GM19043 (cell line): ENCODE measurements around the gene LEP.

ENCODE experiments used
- ATAC-seq: cut with Tn5 transposase; IDR thresholded peaks from one replicate; pipeline ENCODE4 v1.9.1; 2021; ENCODE audit warnings: low read depth; ENCODE audit not compliant: unreplicated experiment

The LEP gene

GRCh38 chr7:128240696-128241386 is at the start of gene LEP:
LEP (plus strand) TSS chr7:128241278; CDS start chr7:128252019, 10,741 bp downstream.
- no peak for ATAC-seq

DNA sequence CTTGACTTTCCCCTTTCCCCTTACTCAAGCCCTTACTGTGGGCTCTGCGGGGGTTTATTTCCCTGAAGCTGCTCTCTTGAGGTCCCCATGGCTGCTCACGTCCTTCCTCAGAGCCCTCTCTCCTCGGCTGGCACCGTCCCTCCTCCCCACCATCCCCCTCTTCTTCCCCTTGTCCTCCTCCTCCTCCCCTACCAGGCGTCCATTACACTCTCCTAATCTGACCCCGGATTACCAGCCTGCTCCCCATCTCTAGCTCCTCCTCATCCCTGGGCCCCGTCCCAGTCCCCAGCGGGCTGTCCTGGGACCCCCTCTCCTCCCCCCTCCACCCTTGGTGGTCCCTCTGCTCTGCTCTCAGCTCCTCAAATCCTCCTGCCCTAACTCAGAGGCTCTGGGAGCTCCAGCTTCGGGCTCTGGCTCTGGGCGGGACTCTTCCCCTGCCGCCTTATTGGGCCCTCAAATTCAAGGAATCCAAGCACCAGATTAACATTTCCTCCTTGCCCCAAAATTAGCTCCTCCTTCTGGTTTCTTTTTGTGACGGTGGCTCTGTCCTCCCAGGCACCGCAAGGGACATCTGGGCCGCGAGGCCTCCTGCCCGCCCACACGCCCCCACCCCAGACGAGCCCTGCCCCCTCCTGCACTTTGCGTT is 48.5 kb upstream of the LEP start:
- no peak for ATAC-seq

GRCh38 chr7:128194533-128195282 is 46.4 kb upstream of the LEP start:
- no peak for ATAC-seq

- ATAC-seq = no peak
Measured at GRCh38 chr7:128197589-128197988, 43.5 kb upstream of the LEP start.

- no peak for ATAC-seq
Measured at GRCh38 chr7:128197989-128198580, 43.0 kb upstream of the LEP start.

DNA sequence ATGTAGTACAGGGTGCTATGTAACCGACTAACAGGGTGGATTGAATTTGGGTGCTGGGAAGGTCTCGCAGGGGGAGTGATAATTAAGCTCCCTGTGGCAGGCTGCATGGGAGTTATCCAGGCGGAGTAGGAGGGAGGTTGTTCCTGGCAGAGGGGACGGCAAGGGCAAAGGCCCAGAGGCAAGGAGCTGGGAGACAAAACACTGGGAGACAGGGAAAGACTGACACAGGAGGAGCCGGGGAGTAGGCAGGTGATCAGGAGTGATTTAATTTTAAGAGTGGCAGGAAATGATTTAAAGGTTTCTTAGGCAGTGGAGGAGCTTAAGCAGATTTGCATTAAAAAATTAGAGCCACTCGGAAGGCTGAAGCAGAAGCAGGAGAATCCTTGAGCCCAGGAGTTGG is 40.7 kb upstream of the LEP start:
- no peak for ATAC-seq

DNA sequence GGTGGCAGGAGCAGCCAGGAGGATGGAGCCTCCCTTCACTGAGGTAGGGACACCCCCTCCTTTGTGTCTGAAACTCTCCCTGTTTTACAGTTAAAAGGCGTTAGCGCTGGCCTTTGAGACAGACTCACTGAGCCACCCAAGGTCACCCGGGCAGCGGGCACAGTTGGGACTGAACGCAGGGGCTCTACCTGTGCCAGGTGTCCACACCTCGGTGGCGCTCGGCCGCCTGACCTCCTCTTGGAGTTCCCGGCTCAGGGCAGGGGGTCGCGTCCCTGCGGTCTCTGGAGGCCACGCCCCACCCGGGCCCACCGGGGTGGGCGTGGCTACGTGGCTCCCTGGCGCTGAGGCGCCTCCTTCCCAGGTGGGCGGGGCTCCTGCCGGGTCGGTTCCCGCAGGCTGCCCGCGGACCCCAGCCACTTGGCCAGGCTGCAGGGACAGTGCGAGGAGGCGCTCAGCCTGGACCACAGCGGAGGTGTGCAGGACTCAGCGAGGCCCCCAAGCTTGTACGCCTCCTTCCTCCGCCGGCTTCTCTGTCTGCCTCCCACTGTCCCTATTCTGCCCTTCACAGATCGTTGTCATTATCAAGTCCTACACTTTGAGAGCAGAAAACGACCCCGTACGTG is 39.9 kb upstream of the LEP start:
- no peak for ATAC-seq

DNA sequence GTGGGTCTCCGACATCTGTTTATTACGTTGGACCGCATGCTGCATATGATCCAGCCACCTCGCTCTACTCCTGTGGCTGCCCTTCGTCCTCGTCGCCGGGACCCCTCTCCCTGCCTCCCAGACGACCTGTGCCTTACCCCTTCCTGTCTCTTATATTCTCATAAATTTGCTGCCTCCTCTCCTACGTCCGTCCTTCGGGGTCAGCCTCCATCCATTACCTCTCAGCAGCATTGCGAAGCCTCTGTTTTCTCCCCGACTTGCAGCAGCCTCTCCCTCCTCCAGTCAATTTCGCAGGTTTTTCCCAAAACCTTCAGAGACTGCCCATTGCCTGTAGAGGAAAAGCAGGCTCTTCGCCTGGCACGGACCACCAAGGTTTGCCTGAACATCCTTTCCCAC is 39.4 kb upstream of the LEP start:
- no peak for ATAC-seq

DNA sequence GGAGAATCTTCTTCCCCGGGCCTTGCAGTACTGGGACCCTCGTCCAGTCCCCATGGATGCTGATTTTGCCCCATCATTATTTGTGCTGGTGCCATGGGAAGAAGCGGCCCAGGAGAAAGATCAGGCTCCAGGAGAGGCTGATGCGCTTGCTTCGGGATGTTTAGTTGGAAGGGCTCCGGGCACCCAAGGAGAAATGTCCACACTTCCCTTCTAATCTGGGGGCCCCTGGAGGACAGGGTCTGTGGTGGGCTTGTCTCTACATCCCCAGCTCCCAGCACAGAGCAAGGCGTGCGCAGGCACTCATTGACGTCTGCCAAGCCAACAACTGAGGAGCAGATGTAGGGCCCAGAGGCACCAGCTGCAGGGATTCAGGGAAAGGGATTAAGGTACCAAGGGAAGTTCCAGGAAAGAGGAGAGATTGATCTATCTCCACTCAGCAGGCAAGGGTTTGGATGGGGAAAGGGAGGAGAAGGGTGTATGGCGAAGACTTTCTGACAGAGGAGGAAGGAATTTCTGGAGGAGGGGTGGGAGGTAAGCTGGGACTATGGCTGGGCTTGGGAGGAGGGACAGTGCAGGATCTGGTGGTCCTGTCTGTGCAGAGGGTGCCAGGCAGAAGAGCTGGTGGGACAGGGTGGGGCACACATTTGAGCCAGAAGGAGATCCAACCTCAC is 38.7 kb upstream of the LEP start:
- no peak for ATAC-seq

DNA sequence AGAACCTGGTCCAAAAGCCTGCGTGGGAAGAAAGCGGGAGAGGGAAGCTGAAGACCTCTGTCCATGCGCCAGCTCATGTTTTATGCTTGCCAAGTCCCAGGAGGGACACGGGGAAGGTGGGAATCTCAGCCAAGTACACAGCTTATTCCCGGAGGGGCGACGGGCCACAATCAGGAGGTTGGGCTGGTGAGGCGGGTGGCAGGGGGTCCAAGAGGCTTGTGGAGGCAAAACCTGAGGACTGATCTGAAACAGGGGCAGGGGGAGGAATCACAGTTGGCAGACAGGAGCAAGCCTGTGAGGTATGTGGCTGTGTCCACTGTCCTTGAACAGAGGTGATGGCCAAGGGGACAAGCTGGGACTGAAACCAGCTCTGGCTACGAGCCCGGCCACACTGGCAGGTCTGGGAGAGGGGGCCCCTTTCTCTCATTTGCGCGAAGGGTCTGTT is 38.0 kb upstream of the LEP start:
- ATAC-seq = no peak

GRCh38 chr7:128203710-128204214 is 37.3 kb upstream of the LEP start:
- ATAC-seq = no peak

DNA sequence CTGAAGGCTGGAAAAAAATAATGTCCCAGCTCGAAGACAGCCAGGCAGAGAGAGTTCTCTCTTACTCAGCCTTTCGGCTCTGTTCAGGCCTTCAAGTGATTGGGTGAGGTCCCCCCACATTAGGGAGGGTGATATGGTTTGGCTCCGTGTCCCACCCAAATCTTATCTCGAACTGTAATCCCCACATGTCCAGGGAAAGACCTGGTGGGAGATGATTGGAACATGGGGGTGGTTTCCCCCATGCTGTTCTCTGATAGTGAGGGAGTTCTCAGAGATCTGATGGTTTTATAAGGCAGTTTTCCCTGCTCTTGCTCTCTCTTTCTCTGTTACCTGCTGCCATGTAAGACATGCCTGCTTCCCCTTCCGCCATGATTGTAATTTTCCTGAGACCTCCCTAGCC is 36.6 kb upstream of the LEP start:
- ATAC-seq = no peak

DNA sequence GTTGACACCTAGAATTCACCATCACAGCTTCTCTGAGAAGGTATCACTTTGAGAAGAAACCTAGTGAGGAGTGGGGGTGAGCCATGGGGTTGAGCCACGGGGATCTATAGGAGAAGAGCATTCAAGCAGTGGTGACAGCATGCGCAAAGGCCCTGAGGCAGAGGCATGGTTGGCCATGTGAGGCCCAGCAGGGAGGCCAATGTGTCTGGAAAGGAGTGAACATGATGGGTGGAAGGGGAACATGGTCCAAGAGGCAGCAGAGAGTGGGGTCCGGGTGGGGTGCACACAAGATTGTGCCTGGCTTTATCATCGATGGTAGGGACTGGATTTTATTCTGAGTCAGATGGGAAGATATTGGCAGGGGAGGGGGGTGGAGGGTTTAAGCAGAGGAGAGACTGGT is 36.0 kb upstream of the LEP start:
- no peak for ATAC-seq

DNA sequence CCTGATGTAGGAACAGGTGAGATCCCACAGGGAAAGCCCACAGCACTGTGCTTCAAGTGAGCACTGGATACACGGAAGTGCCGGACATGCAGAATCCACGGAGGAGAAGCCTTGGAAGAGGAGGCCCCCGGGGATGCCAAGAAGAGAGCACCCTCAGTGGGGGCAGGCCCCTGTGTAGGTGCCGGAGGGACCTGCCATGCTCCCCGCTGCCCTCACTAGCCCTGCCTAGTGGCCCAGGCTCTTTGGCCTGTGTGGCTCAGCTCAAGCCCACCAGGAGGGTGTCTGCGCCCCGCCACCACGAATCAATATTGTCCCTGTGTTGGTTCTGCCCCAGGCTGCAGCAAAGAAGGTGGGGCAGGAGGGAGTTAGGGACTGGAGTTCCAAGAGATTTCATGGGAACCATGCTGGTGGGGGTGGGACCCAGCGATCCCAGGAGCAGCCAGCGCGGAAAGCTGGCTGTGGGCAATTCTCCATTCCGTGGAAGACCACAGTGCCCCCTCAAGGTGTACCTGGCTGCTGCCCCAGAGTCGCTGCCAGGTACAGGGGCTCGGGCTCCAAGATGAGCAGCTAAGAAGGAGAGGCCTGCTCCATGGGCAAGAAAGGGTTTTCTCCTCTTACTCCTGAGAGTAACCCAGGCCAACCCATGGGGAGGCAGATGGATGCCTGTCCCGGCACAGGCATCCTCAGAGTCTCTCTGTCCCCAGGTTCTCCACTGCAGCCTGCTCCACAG is 34.9 kb upstream of the LEP start:
- no peak for ATAC-seq

DNA sequence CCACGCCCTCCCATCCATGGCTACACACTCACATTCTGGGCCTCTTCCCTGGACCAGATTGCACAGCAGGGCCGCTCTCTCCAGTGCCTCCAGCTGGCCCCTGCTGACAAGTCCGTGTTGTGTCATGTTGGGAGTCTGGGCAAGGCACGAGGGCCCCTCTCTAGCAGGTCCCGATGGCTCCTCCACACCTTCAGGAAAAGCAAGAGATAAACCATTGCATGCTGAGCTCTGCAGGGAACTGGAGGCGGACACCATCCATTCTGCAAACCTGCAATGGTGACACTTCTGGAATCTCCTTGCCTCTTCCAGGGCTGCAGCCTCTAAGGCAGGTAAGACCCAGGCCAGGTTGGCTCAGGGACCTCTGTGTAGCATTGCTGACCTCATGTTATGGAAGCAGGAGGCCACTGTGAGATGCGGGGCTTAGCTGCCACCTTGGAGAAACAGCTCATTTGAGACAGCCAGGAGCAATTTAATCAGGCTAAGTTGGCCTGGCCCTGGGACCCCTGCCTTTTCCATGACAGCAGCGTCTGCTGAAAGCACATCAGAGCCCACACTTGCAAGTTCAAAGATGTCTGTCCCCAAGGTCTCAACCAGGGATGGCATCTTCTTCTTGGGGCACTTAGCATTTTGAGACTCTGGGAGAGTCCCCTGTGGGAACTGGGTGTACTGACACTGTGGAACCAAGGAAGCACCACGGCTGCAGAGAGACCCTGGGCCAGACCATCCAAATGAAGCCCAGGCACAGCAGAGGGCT is 34.2 kb upstream of the LEP start:
- no peak for ATAC-seq

GRCh38 chr7:128207609-128208008 is 33.5 kb upstream of the LEP start:
- no peak for ATAC-seq

GRCh38 chr7:128209229-128210035 is 31.6 kb upstream of the LEP start:
- no peak for ATAC-seq

- no peak for ATAC-seq
Measured at GRCh38 chr7:128210036-128210347, 31.1 kb upstream of the LEP start.
